Stimulated activated CD4-positive, alpha-beta T cell treated with anti-CD3 and anti-CD28 coated beads, Interleukin-15, amount 100 ng/mL, for 24 hours (primary cell): ENCODE results near the gene BEX5.
"Not testable (repeated sequence)": the region's sequence is repeated elsewhere in the genome, so short reads cannot be mapped to it uniquely, and the experiment has no call there.

ENCODE experiments used
- DNase-seq: peaks from one replicate; pipeline ENCODE4 v3.0.0-alpha.2; 2020

BEX5 gene

GRCh38 chrX:102155806-102156179 lies at the start of gene BEX5:
Gene BEX5, minus strand, starts transcription at chrX:102155977. Its CDS starts 1,712 bp downstream, at chrX:102154265.
- DNase-seq, result peak; percentile 52

- DNase-seq, result no peak
Measured at GRCh38 chrX:102185967-102186720, 30.4 kb upstream of the BEX5 start.

DNA sequence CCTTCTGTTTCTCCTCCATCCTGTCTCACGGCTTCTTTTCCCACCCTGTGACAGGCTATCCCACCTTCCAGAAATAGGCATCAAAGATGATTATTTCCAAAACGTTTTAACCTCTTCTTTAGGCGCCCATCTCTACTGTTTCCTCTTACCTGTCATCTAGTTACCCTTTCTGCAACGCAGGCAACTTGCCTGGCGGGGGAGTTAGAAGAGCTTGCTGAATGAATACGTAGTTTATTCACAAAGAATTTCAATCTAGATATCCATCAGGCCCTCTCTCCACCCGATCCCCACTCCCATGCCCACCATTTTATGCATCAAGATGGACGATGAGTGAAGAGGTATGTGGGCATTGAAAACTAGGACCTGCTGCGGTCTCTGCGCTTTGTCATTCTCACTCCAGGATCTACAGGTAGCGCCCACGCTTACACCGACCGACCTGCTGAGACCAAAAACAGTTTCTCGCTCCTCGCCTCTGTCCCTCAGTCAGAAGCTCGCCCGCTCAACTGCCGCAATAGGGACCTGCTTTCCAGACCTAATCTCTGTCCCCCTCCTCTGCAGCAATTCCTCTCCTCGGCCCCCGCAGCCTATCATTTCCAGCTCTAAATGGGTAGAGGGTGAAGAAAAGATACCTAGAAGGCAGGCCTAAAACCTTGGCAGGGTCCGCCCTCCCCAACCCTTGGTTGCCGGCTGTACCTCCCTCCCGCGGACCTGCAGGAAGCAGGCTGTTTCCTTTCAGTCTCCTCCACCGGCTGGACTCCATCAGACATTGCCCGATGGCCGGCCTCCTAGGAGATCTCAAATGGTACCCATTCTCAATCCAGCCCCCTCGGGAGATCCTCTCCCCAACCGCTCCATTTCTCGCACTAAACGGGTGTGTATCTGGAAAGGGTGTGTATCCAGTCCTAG lies 624 bp downstream of the BEX5 start:
- peak; percentile 40 for DNase-seq

GRCh38 chrX:102154218-102154860 lies 1.4 kb downstream of the BEX5 start:
- peak; percentile 13 for DNase-seq

GRCh38 chrX:102142274-102142673 lies 13.5 kb downstream of the BEX5 start, which contains the start of gene TCEAL6:
Gene TCEAL6, minus strand, starts transcription at chrX:102142481.
- DNase-seq, result not testable (repeated sequence)

- not testable (repeated sequence) for DNase-seq
Measured at GRCh38 chrX:102141631-102142030, 14.1 kb downstream of the BEX5 start.

- DNase-seq, result not testable (repeated sequence)
Measured at GRCh38 chrX:102140876-102141275, 14.9 kb downstream of the BEX5 start.

DNA sequence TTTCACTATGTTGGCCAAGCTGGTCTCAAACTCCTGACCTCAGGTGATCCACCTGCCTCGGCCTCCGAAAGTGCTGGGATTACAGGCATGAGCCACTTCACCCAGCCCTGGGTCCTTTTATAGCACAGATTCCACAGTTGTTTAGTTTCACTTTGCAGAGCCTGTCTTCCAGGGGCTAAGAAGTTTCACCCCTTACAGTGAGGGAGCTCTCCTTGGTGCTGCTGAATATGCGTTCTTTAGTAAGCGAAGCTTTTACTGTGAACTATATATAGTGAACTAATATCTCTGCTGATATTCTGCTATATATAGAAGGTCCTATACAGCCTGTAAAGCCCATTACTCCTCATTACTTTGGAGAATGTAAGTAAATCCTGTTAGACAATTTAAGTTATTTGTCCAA lies 17.7 kb downstream of the BEX5 start:
- DNase-seq, result no peak

DNA sequence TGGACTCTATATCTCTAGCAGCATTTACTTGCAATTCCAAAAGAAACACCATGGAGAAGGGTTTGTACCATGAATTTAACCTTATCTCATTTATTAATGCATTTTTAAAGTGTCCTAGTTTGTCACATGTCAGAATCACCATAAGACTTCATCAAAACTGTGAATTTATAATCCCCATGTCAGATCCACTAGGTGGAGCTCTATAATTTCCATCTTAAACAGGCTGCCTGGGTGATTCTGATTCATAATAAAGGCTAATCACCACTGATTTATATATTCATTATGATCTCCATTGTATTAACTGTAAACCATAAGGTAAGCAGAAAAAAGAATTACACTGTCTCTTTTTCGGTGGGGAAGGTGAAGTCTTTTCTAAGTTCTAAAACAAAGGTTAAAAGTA lies 26.3 kb downstream of the BEX5 start:
- DNase-seq, result no peak

- DNase-seq, result no peak
Measured at GRCh38 chrX:102126863-102127262, 28.9 kb downstream of the BEX5 start.

DNA sequence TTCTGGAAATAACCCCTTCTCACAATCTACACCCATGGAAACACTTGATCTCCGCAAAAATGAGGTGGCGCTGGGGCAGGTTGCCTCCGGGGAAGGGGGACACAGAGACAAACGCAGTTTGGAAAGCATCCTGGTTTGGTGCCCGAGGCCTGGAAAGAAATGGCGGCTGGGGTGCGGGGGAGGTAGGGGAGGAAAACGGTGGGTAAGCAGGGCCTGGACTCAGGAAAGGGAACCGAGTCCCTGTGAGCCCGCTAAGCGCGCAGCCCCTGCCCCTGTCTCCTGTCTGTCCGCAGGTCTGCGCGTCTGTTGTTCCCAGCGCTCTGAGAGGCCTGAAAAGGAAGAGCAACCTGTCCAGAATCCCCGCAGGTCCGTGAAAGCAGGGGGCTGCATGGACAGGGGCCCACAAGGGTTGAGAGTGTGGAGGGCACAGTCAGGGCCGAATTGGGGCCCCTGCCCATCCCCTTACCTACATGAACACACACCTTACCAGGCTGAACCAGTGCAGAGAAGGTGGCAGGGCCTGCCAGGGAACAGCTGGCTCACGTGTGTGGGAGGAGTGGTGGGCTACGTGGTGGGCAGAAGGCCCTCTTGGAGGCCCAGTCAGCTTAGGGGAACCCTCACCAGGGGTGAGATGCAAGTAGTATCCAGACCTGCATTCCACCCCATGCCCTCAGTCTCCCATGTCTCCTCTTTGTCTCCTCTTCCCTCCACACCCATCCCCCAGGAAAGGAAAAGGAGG lies 29.5 kb downstream of the BEX5 start:
- DNase-seq, result not testable (repeated sequence)

DNA sequence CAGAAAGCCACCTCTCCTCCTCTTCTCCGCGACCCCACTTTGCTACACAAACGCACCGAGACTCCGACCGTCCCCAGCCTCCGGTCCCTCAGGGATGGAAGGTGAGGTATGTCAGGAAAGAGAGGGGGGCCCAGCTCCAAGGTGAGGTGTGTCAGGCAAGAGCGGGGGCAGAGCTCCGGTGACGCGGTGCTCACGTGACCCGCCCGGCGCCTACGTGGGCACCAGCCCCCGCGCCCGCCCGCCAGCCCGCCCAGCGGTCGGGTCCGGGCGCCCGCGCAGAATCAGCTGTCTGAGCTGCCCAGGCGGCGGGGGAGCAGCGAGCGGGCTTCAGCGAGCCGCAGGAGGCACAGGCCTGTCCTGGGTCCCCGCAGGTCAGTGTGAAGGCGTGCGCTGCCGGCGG lies 30.3 kb downstream of the BEX5 start, which contains the start of gene TCEAL2:
Gene TCEAL2, plus strand, starts transcription at position 244 of the 400 bp plus-strand sequence. CDS start 1,152 bp downstream, outside the sequence.
- peak; percentile 13 for DNase-seq

- not testable (repeated sequence) for DNase-seq
Measured at GRCh38 chrX:102125014-102125413, 30.8 kb downstream of the BEX5 start.

GRCh38 chrX:102115748-102116147 lies 40.0 kb downstream of the BEX5 start:
- DNase-seq, result no peak

DNA sequence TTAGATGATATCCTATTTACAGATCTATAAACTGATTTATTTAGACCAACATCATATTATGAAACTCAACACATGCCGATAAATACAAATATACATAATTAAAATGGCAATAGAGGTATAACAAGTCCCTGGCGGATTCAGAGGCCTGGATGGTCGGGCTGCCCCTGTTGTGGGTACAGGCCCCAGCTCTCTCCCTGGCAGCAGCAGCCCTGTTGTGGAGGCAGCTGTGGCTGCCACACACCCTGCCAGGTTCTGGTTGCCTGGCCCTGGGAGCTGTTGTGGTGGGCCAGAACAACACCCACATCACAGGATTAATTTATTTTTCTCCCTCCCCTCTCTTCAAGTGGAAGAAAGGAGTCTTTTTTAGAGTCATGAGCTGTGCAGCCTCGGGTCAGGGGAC lies 42.4 kb downstream of the BEX5 start:
- no peak for DNase-seq
